Pulmonary artery endothelial cell (primary cell): Measurements from ENCODE around the gene ZFPL1. TPM values are rescaled to one million over a fixed set of nuclear protein-coding genes. Genes with fewer than 3 reads are reported as not detected.

ENCODE experiments used
- DNase-seq: peaks from one replicate; pipeline ENCODE4 v3.0.0-alpha.2; 2011; ENCODE audit warnings: low read depth, low spot score
- total RNA-seq: library from RNA; depleted of rRNA; stranded (reverse); fragments of >200 nt; gene quantifications from 2 replicates; pipeline ENCODE4 v1.2.3, GENCODE V29; 2014

ZFPL1 gene
- total RNA-seq, 1 donor from 2014 or later = 34.6 TPM

- DNase-seq = no peak
Observed at GRCh38 chr11:65059959-65060824, 23.8 kb upstream of the ZFPL1 start.

- DNase-seq = no peak
Observed at GRCh38 chr11:65060913-65061408, 23.1 kb upstream of the ZFPL1 start.

- DNase-seq = no peak
Observed at GRCh38 chr11:65063532-65063931, 20.5 kb upstream of the ZFPL1 start.

GRCh38 chr11:65064847-65065240 lies 19.2 kb upstream of the ZFPL1 start:
- no peak for DNase-seq

GRCh38 chr11:65065851-65066250 lies 18.2 kb upstream of the ZFPL1 start:
- DNase-seq = no peak

GRCh38 chr11:65066315-65066714 lies 17.7 kb upstream of the ZFPL1 start:
- DNase-seq = no peak

GRCh38 chr11:65066805-65067291 lies 17.2 kb upstream of the ZFPL1 start:
- no peak for DNase-seq

- no peak for DNase-seq
Observed at GRCh38 chr11:65067446-65067845, 16.6 kb upstream of the ZFPL1 start.

- DNase-seq = no peak
Observed at GRCh38 chr11:65069217-65069616, 14.8 kb upstream of the ZFPL1 start.

- no peak for DNase-seq
Observed at GRCh38 chr11:65071907-65072630, 12.0 kb upstream of the ZFPL1 start.

GRCh38 chr11:65072631-65072966 lies 11.4 kb upstream of the ZFPL1 start:
- no peak for DNase-seq

- DNase-seq = no peak
Observed at GRCh38 chr11:65077451-65077850, 6.6 kb upstream of the ZFPL1 start.

- DNase-seq = no peak
Observed at GRCh38 chr11:65078151-65078550, 5.9 kb upstream of the ZFPL1 start.

GRCh38 chr11:65078786-65079342 lies 5.2 kb upstream of the ZFPL1 start:
- DNase-seq = no peak

GRCh38 chr11:65083134-65083833 lies 738 bp upstream of the ZFPL1 start:
- DNase-seq = no peak

- DNase-seq = no peak
Observed at GRCh38 chr11:65084598-65085375, 765 bp downstream of the ZFPL1 start.

GRCh38 chr11:65085446-65085845 lies 1.4 kb downstream of the ZFPL1 start:
- DNase-seq = no peak

GRCh38 chr11:65086809-65087208 lies 2.8 kb downstream of the ZFPL1 start:
- DNase-seq = no peak

GRCh38 chr11:65087216-65087615 lies 3.2 kb downstream of the ZFPL1 start:
- DNase-seq = no peak

GRCh38 chr11:65087827-65088226 lies 3.8 kb downstream of the ZFPL1 start:
- no peak for DNase-seq

- DNase-seq = no peak
Observed at GRCh38 chr11:65089621-65090020, 5.6 kb downstream of the ZFPL1 start.
